Esophagus muscularis mucosa (tissue), 4 donors: ENCODE data around the gene EFHC2. TPM values are rescaled to one million over a fixed set of nuclear protein-coding genes. Genes with fewer than 3 reads are reported as not detected.

ENCODE experiments used
- DNase-seq: peaks from one replicate; pipeline ENCODE4 v3.0.0-alpha.2; 2017; ENCODE audit errors: extremely low spot score
- H3K27ac ChIP-seq, 4 donors: fragments of 200-600 bp; sonication (generic); replicated peaks in 1 of 4; 1 replicate in 3 of 4; 2 replicates in 1 of 4; pipeline ENCODE4 v1.5.1; 2016 to 2019; ENCODE audit warnings: mild to moderate bottlenecking in 1 of 4
- H3K27me3 ChIP-seq, 4 donors: fragments of 200-600 bp; sonication (generic); one replicate each; pipeline versions ENCODE4 v1.5.1 to v1.6.0; 2016 to 2019
- H3K36me3 ChIP-seq, 4 donors: fragments of 200-600 bp; sonication (generic); one replicate each; pipeline ENCODE4 v1.5.1; 2016 to 2019
- H3K4me1 ChIP-seq, 4 donors: fragments of 200-600 bp; sonication (generic); one replicate each; pipeline ENCODE4 v1.5.1; 2016 to 2019
- H3K4me3 ChIP-seq, 4 donors: fragments of 200-600 bp; sonication (generic); 1 replicate in 2 of 4; 2 replicates in 2 of 4; pipeline ENCODE4 v1.5.1; 2016 to 2019; ENCODE audit warnings: mild to moderate bottlenecking in 4 of 4, moderate library complexity in 1 of 4
- H3K9me3 ChIP-seq, 4 donors: fragments of 200-600 bp; sonication (generic); 1 replicate in 3 of 4; 2 replicates in 1 of 4; pipeline ENCODE4 v1.5.1; 2016 to 2019
- CTCF ChIP-seq, 3 experiments: fragments of 200-600 bp in 2 of 3; fragments of 450-650 bp in 1 of 3; sonication (generic) in 2 of 3; IDR thresholded peaks; one replicate each; pipeline ENCODE4 v1.5.1; 2017 to 2019; ENCODE audit warnings: antibody characterized with exemption in 3 of 3, mild to moderate bottlenecking in 2 of 3, moderate library complexity in 1 of 3
- EP300 ChIP-seq: sonication (generic); formaldehyde crosslinking; IDR thresholded peaks from one replicate; pipeline ENCODE4 v1.6.1; 2017; ENCODE audit warnings: antibody characterized with exemption
- POLR2A ChIP-seq: fragments of 450-650 bp; IDR thresholded peaks from one replicate; pipeline ENCODE4 v1.6.1; 2017; ENCODE audit warnings: antibody characterized with exemption, moderate library complexity, mild to moderate bottlenecking, low read depth
- POLR2AphosphoS5 ChIP-seq, 2 donors: sonication (generic); formaldehyde crosslinking; IDR thresholded peaks; one replicate each; pipeline ENCODE4 v1.6.1; 2017; ENCODE audit warnings: antibody characterized with exemption in 2 of 2
- WGBS: methylation state at CpG from one replicate; pipeline ENCODE4 v1.1.5; 2018; 5-methylcytosine and 5-hydroxymethylcytosine counted together
- intact Hi-C: fragments of 100-400 bp; cut with DNase I; formaldehyde crosslinking; loops from one replicate; pipeline ENCODE4 v1.15.1; 2023
- total RNA-seq, 4 donors: library from RNA; depleted of rRNA; stranded (reverse); fragments of >200 nt; gene quantifications; one replicate each; pipeline versions ENCODE4 v1.1.0 to v1.2.1, GENCODE V29; 2016

The EFHC2 gene
- total RNA-seq, 4 donors from 2014 or later = 2.6 to 4.6 (median 3.1) TPM

DNA sequence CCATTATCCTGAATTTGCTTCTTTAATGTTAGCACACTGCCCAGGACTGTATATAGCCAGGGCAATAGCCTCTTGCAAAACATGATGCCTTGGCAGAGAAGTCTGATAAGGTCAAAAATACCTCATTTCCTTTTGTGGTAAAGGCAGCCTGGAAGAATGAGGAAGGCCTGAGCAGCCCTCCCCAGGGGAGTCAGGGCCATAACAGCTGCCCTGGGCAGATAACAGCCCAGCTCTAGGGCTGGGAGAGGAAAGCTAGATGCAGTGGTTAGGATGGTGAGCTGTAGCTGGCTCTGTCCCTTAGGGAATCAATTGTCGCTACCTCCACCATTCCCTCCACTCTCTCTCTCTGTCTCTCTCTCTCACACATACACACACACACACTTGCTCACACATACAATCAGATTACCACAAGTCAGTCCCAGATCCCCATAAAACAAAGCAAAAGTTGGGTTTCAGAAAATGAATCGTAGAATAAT, 29.2 kb downstream of the EFHC2 start:
- intact Hi-C loops = no loop called here
- Histone ChIP-seq H3K27me3 (no peaks in the 10 kb centered on the region), H3K36me3 (no peaks in the 10 kb centered on the region), H3K4me1 (peaks cover 0 to 4% (median 0%) of the 10 kb centered on the region in 4 donors), H3K4me3 (no peak overlapping the region), H3K27ac (no peak overlapping the region), H3K9me3 (peaks cover 0 to 8% (median 0%) of the 10 kb centered on the region in 4 donors)
- TF ChIP-seq POLR2AphosphoS5 (IDR thresholded peaks at IDR 0.05) (no peak), EP300 (no peak), POLR2A (no peak), CTCF (IDR thresholded peaks at IDR 0.05) (no peak)
- WGBS = 71% methylated on average over 2 of the region's 2 CpGs
- no peak for DNase-seq

DNA sequence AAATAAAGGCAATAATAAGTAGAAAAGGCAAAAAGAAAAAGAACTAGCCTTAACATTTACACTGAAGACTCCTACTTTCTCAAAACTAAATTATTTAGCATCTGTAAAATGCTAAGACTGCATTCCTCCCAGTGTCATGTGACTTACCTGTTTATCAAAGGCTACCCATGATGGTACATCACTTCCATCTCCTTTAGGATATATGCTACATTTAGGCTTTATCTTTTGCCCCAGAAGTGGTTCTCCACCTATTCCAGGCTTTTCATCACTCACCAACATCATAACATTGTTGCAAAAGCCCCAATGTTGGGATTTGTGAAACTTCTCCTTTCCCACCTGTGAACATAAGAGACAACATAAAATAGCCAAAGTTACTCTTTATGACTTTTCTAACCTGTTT, 31.1 kb downstream of the EFHC2 start:
- TF ChIP-seq EP300 (no peak), POLR2A (no peak), CTCF (IDR thresholded peaks at IDR 0.05) (no peak), POLR2AphosphoS5 (IDR thresholded peaks at IDR 0.05) (no peak)
- H3K4me3 ChIP-seq = no peak overlapping the region
- H3K27me3 ChIP-seq = no peaks in the 10 kb centered on the region
- H3K9me3 ChIP-seq = peaks cover 0 to 3% (median 0%) of the 10 kb centered on the region in 4 donors
- H3K27ac ChIP-seq = no peak overlapping the region
- H3K4me1 ChIP-seq = peaks cover 0 to 4% (median 0%) of the 10 kb centered on the region in 4 donors
- H3K36me3 ChIP-seq = no peaks in the 10 kb centered on the region
- no peak for DNase-seq
- intact Hi-C loops = no loop called here

GRCh38 chrX:44310227-44310626, 33.2 kb downstream of the EFHC2 start:
- intact Hi-C loops = no loop called here
- no peak for DNase-seq
- Histone ChIP-seq H3K27ac (no peak overlapping the region), H3K4me3 (no peak overlapping the region), H3K4me1 (peaks cover 0 to 4% (median 0%) of the 10 kb centered on the region in 4 donors), H3K9me3 (no peaks in the 10 kb centered on the region), H3K27me3 (no peaks in the 10 kb centered on the region), H3K36me3 (no peaks in the 10 kb centered on the region)
- TF ChIP-seq POLR2A (no peak), EP300 (no peak), POLR2AphosphoS5 (IDR thresholded peaks at IDR 0.05) (no peak), CTCF (IDR thresholded peaks at IDR 0.05) (no peak)
- 82% methylated on average over 27 of the region's 27 CpGs for WGBS

- intact Hi-C loops = no loop called here
- WGBS = 72% methylated on average over 2 of the region's 2 CpGs
Observed at GRCh38 chrX:44308869-44309268, 34.6 kb downstream of the EFHC2 start.

More at GRCh38 chrX:44308869-44309268, 34.6 kb downstream of the EFHC2 start:
- Histone ChIP-seq H3K27me3 (no peaks in the 10 kb centered on the region), H3K27ac (no peak overlapping the region), H3K4me3 (no peak overlapping the region), H3K9me3 (no peaks in the 10 kb centered on the region), H3K4me1 (no peaks in the 10 kb centered on the region), H3K36me3 (no peaks in the 10 kb centered on the region)
- DNase-seq = no peak
- TF ChIP-seq CTCF (IDR thresholded peaks at IDR 0.05) (no peak), POLR2AphosphoS5 (IDR thresholded peaks at IDR 0.05) (no peak), POLR2A (no peak), EP300 (no peak)
